DOHH2 (cell line): Measurements from ENCODE around the gene COL23A1.

Experiments used
- CTCF ChIP-seq: fragments of 200-600 bp; sonication (generic); IDR thresholded peaks from one replicate; pipeline ENCODE4 v1.5.1; 2014; ENCODE audit warnings: antibody characterized with exemption, mild to moderate bottlenecking, low read depth, low read length; ENCODE audit not compliant: poor library complexity, severe bottlenecking
- EZH2phosphoT487 ChIP-seq: fragments of 200-600 bp; sonication (generic); IDR thresholded peaks from 2 replicates; pipeline ENCODE4 v1.6.1; 2017; ENCODE audit warnings: borderline replicate concordance, mild to moderate bottlenecking, antibody characterized with exemption, low read length, moderate library complexity, mixed read lengths

GRCh38 chr5:178626484-178627258 lies 36.5 kb upstream of the COL23A1 start, which contains the start of gene CLK4:
- no peak for TF ChIP-seq CTCF
- no peak for TF ChIP-seq EZH2phosphoT487
